Breast epithelium (tissue), 3 donors: ENCODE results near the gene SMO.

Experiments used
- POLR2A ChIP-seq: fragments of 450-650 bp; IDR thresholded peaks from one replicate; pipeline ENCODE4 v1.6.1; 2016; ENCODE audit warnings: antibody characterized with exemption, mild to moderate bottlenecking, moderate library complexity
- TF ChIP-seq, protein P1 (sequence below), 3 donors: fragments of 450-650 bp; IDR thresholded peaks; one replicate each; pipeline ENCODE4 v1.5.1; 2016 to 2017; ENCODE audit warnings: antibody characterized with exemption in 3 of 3, mild to moderate bottlenecking in 3 of 3, moderate library complexity in 3 of 3

DNA sequence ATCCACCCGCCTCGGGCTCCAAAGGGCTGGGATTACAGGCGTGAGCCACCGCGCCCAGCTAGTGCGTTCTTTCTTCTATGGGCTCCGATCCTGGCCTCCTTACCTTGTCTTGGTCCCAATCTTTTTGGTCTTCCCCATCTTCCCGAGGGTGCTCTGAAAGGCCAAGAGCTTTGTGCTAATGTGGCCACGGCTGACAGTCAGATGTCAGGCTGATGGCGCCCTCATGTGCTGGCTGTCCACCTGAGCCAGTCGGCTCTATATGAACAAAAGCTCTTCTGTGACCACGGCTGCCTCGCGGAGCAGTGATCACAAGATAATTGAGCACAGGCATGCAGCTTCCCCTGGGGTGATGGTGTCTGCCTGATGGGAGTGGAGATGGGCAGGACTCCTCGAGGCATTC lies 25.4 kb downstream of the SMO start:
- TF ChIP-seq POLR2A: no peak
- TF ChIP-seq, protein P1, sequence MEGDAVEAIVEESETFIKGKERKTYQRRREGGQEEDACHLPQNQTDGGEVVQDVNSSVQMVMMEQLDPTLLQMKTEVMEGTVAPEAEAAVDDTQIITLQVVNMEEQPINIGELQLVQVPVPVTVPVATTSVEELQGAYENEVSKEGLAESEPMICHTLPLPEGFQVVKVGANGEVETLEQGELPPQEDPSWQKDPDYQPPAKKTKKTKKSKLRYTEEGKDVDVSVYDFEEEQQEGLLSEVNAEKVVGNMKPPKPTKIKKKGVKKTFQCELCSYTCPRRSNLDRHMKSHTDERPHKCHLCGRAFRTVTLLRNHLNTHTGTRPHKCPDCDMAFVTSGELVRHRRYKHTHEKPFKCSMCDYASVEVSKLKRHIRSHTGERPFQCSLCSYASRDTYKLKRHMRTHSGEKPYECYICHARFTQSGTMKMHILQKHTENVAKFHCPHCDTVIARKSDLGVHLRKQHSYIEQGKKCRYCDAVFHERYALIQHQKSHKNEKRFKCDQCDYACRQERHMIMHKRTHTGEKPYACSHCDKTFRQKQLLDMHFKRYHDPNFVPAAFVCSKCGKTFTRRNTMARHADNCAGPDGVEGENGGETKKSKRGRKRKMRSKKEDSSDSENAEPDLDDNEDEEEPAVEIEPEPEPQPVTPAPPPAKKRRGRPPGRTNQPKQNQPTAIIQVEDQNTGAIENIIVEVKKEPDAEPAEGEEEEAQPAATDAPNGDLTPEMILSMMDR (IDR thresholded peaks at IDR 0.05): no peak
